OCI-LY7 (cell line): ENCODE results near the gene LGI1. TPM values are rescaled to one million over a fixed set of nuclear protein-coding genes. Genes with fewer than 3 reads are reported as not detected.

ENCODE experiments used
- BruUV-seq: library from RNA; stranded (reverse); fragments of 400-500 nt; replicated peaks from 2 replicates; lab custom pipeline; 2021; lab: Mats Ljungman, UMichigan
- CTCF ChIA-PET: fragments of 300-600 bp; sonication (Branson Sonifier 250); formaldehyde crosslinking; loops from one replicate; lab custom pipeline; 2022; ENCODE audit warnings: antibody characterized with exemption; ENCODE audit not compliant: unreplicated experiment; lab: Charles Lee
- POLR2A ChIA-PET: fragments of 300-600 bp; sonication (Branson Sonifier 250); formaldehyde crosslinking; loops from one replicate; lab custom pipeline; 2022; ENCODE audit warnings: antibody characterized with exemption; lab: Charles Lee
- DNase-seq: peaks from one replicate; pipeline ENCODE4 v3.0.0-alpha.2; 2015; ENCODE audit warnings: low spot score
- H2AFZ ChIP-seq: fragments of 200-600 bp; sonication (generic), shearing (Covaris generic); 2 replicates; pipeline ENCODE4 v1.6.1; 2014; ENCODE audit warnings: mild to moderate bottlenecking, antibody characterized with exemption, low read length, moderate library complexity
- H3K27ac ChIP-seq: fragments of 200-600 bp; sonication (generic); 2 replicates; pipeline ENCODE4 v1.5.1; 2014; ENCODE audit warnings: mixed run types, low read depth, mild to moderate bottlenecking, moderate library complexity, low read length, inconsistent platforms; ENCODE audit not compliant: poor library complexity, severe bottlenecking
- H3K36me3 ChIP-seq: fragments of 200-600 bp; sonication (generic); 2 replicates; pipeline ENCODE4 v1.6.1; 2014; ENCODE audit warnings: mild to moderate bottlenecking, antibody characterized with exemption, low read length, moderate library complexity, mixed read lengths; ENCODE audit not compliant: insufficient read depth
- H3K4me1 ChIP-seq: fragments of 200-600 bp; sonication (generic); 2 replicates; pipeline ENCODE4 v1.5.1; 2014; ENCODE audit warnings: mild to moderate bottlenecking, low read length; ENCODE audit not compliant: insufficient read depth, poor library complexity, severe bottlenecking
- H3K4me2 ChIP-seq: fragments of 200-600 bp; sonication (generic); 2 replicates; pipeline ENCODE4 v1.6.1; 2014; ENCODE audit warnings: mild to moderate bottlenecking, low read length
- H3K4me3 ChIP-seq: fragments of 200-600 bp; sonication (generic); 2 replicates; pipeline ENCODE4 v1.5.1; 2014; ENCODE audit warnings: mild to moderate bottlenecking, low read depth, low read length; ENCODE audit not compliant: poor library complexity, severe bottlenecking
- H3K79me2 ChIP-seq: fragments of 200-600 bp; sonication (generic); 2 replicates; pipeline ENCODE4 v1.6.1; 2016; ENCODE audit warnings: low read depth, mild to moderate bottlenecking, low read length, moderate library complexity, mixed read lengths; ENCODE audit not compliant: insufficient read depth
- H3K9me2 ChIP-seq: fragments of 200-600 bp; sonication (generic); 2 replicates; pipeline ENCODE4 v1.6.1; 2016; ENCODE audit warnings: mild to moderate bottlenecking, low read length, mixed read lengths; ENCODE audit not compliant: insufficient read depth
- H3K9me3 ChIP-seq: fragments of 200-600 bp; sonication (generic); 2 replicates; pipeline ENCODE4 v1.6.1; 2014; ENCODE audit warnings: mild to moderate bottlenecking, mixed run types, low read length, mixed read lengths
- H4K20me1 ChIP-seq: fragments of 200-600 bp; sonication (generic); 2 replicates; pipeline ENCODE4 v1.6.1; 2014; ENCODE audit warnings: mild to moderate bottlenecking, antibody characterized with exemption, low read length, moderate library complexity, mixed read lengths; ENCODE audit not compliant: insufficient read depth
- EZH2phosphoT487 ChIP-seq: fragments of 200-600 bp; sonication (generic); IDR thresholded peaks from 2 replicates; pipeline ENCODE4 v1.6.1; 2018; ENCODE audit warnings: low read depth, borderline replicate concordance, mild to moderate bottlenecking, mixed run types, antibody characterized with exemption, low read length, moderate library complexity, mixed read lengths
- intact Hi-C: fragments of 100-400 bp; cut with micrococcal nuclease; formaldehyde crosslinking; loops from one replicate; pipeline ENCODE4 v1.10.0; 2022; ENCODE audit not compliant: unreplicated experiment
- total RNA-seq, 2 experiments: library from RNA; depleted of rRNA in 1 of 2; stranded (reverse); fragments of >200 nt in 1 of 2; shearing (Covaris generic) in 1 of 2; gene quantifications; 2 replicates each; pipeline ENCODE4 v1.2.3, GENCODE V29; 2014 to 2022
- TF ChIP-seq, protein P1 (sequence below): fragments of 200-600 bp; sonication (generic); conservative IDR thresholded peaks from 2 replicates; pipeline ENCODE4 v1.5.1; 2014; ENCODE audit warnings: mild to moderate bottlenecking, antibody characterized with exemption, low read length, moderate library complexity, mixed read lengths

LGI1 gene
- total RNA-seq, 2 experiments from 2014 or later, result 0.41 TPM; not detected in 1

DNA sequence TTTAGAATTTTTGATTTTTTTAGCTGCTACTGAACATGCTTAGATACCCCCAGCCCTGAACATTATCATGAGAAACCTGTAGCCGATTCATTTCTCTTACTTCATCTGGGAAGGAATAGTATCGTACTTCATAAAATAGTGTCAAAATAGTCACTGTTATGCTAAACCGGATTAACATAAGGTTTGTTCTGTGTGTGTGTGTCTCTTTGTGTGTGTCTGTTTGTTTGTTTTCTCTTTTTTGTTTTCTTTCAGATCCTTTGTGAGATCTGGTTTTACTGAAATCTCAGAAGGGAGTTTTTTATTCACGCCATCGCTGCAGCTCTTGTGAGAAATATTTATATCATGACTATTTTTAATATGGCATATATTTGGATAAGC lies 761 bp downstream of the LGI1 start:
- CTCF ChIA-PET, result no interaction called here
- intact Hi-C loops, result no loop called here
- Histone ChIP-seq H3K4me3 (no peak overlapping the region), H3K27ac (no peak overlapping the region), H3K36me3 (no peaks in the 10 kb centered on the region), H3K9me2 (no peaks in the 10 kb centered on the region), H2AFZ (no peak overlapping the region), H3K4me1 (no peaks in the 10 kb centered on the region), H3K9me3 (no peaks in the 10 kb centered on the region), H3K4me2 (no peak overlapping the region), H3K79me2 (no peaks in the 10 kb centered on the region), H4K20me1 (no peaks in the 10 kb centered on the region)
- POLR2A ChIA-PET, result no interaction called here
- TF ChIP-seq, protein P1, sequence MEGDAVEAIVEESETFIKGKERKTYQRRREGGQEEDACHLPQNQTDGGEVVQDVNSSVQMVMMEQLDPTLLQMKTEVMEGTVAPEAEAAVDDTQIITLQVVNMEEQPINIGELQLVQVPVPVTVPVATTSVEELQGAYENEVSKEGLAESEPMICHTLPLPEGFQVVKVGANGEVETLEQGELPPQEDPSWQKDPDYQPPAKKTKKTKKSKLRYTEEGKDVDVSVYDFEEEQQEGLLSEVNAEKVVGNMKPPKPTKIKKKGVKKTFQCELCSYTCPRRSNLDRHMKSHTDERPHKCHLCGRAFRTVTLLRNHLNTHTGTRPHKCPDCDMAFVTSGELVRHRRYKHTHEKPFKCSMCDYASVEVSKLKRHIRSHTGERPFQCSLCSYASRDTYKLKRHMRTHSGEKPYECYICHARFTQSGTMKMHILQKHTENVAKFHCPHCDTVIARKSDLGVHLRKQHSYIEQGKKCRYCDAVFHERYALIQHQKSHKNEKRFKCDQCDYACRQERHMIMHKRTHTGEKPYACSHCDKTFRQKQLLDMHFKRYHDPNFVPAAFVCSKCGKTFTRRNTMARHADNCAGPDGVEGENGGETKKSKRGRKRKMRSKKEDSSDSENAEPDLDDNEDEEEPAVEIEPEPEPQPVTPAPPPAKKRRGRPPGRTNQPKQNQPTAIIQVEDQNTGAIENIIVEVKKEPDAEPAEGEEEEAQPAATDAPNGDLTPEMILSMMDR, result no peak
- TF ChIP-seq EZH2phosphoT487, result no peak
- BruUV-seq, result no TSS peak
- DNase-seq, result no peak

DNA sequence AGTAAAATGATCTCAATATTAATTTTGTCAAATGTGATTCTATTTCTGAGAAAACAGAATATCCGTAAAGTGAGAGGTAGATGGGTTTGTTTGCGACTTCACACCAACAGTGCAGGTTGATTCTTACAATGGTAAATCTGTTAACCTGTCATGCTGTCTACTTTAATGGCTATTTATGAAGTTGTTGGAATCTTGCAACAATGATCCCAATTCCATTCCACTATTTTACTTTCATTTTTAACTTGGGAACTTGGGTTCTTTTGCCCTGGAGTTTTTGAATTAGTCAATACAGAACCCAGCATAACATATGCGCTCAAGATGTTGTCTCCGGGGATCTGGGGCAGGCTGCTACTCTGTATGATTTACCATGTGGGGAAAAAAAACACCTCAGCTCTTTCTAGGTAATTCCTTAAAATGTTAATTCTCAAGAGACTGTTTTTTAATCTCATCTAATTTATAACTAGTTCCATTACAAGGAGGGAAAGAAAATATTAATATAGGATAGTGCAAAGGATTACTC lies 1.2 kb downstream of the LGI1 start:
- Histone ChIP-seq H3K4me3 (no peak overlapping the region), H3K9me3 (no peaks in the 10 kb centered on the region), H3K36me3 (no peaks in the 10 kb centered on the region), H3K4me2 (no peak overlapping the region), H3K9me2 (no peaks in the 10 kb centered on the region), H3K27ac (no peak overlapping the region), H4K20me1 (no peaks in the 10 kb centered on the region), H3K79me2 (no peaks in the 10 kb centered on the region), H3K4me1 (no peaks in the 10 kb centered on the region), H2AFZ (no peak overlapping the region)
- CTCF ChIA-PET, result no interaction called here
- BruUV-seq, result no TSS peak
- intact Hi-C loops, result no loop called here
- no peak for DNase-seq
- POLR2A ChIA-PET, result no interaction called here
- TF ChIP-seq, protein P1, result no peak
- TF ChIP-seq EZH2phosphoT487, result no peak

DNA sequence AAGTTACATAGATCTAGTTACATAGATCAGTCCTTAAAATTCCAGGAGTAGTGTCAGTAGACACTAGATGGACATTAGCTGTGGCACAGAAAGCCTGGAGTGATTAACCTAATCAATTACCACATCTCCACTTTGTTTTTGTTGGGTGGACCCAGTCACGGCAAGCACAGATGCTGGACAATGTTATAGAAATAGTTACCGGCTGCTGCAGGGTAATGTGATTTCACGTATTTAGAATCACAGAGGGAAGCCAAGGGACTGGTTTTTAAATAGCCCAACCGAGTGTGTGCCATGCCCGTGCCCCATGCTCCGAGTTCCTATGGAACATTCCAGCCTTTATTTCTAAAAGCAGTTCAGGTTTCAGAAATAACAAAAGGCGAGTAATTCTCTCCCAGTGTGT lies 2.8 kb downstream of the LGI1 start:
- ChIA-PET CTCF (no interaction called here), POLR2A (interaction anchor here (0.6 kb wide), 1 partner anchor 1467 kb away, joined by 4 read pairs; no protein-coding TSS in a partner anchor)
- Histone ChIP-seq H4K20me1 (no peaks in the 10 kb centered on the region), H3K4me3 (no peak overlapping the region), H3K27ac (no peak overlapping the region), H2AFZ (no peak overlapping the region), H3K4me2 (no peak overlapping the region), H3K36me3 (no peaks in the 10 kb centered on the region), H3K79me2 (no peaks in the 10 kb centered on the region), H3K9me3 (no peaks in the 10 kb centered on the region), H3K4me1 (no peaks in the 10 kb centered on the region), H3K9me2 (no peaks in the 10 kb centered on the region)
- no peak for DNase-seq
- no TSS peak for BruUV-seq
- TF ChIP-seq EZH2phosphoT487, result no peak
- TF ChIP-seq, protein P1, result no peak
- intact Hi-C loops, result no loop called here
